PFSK-1 (cell line): ENCODE results near the gene OPN3.

Experiments
- FOXP2 ChIP-seq: optimal IDR thresholded peaks from 2 replicates; pipeline ENCODE3; 2011; ENCODE audit warnings: borderline replicate concordance, control low read depth, inconsistent platforms; ENCODE audit not compliant: insufficient read depth; ENCODE audit errors: extremely low read length, extremely low read depth
- POLR2AphosphoS5 ChIP-seq: IDR thresholded peaks from 2 replicates; pipeline ENCODE4 v1.6.1; 2012; ENCODE audit warnings: low read depth, mild to moderate bottlenecking, control low read depth, low read length, moderate library complexity
- SIN3A ChIP-seq: IDR thresholded peaks from 2 replicates; pipeline ENCODE4 v1.6.1; 2012; ENCODE audit warnings: mild to moderate bottlenecking, low read length, moderate library complexity, borderline replicate concordance; ENCODE audit not compliant: insufficient read depth
- TAF1 ChIP-seq: IDR thresholded peaks from 2 replicates; pipeline ENCODE4 v1.6.1; 2012; ENCODE audit warnings: low read length, control low read depth, borderline replicate concordance; ENCODE audit not compliant: insufficient read depth
- TF ChIP-seq, protein P1 (sequence below), 2 experiments: IDR thresholded peaks; 2 replicates each; pipeline versions ENCODE4 v1.6.1 to v1.8.0; 2011 to 2012; ENCODE audit warnings: low read depth in 2 of 2, low read length in 2 of 2, control low read depth in 1 of 2, inconsistent platforms in 1 of 2, mild to moderate bottlenecking in 1 of 2, moderate library complexity in 1 of 2; ENCODE audit not compliant: insufficient read depth in 1 of 2

Gene OPN3

DNA sequence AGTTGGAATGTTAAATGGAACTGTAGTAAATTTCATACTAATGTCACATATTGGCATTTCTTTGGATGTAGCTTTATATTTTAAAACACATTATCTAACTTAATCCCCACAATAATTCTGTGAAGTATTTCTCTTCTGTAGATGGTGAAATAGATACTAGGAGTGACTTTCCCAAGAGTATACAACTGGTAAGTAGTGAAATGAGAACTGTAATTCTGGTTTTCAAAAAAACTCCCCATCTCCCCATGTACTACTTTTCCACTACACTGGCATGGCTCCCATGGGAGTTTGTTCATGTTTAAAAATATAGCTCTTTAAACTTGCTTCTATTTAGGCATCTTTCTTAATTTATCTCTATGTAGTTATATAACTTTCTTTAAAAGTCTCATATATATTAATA lies 10.2 kb downstream of the OPN3 start:
- TF ChIP-seq, protein P1, sequence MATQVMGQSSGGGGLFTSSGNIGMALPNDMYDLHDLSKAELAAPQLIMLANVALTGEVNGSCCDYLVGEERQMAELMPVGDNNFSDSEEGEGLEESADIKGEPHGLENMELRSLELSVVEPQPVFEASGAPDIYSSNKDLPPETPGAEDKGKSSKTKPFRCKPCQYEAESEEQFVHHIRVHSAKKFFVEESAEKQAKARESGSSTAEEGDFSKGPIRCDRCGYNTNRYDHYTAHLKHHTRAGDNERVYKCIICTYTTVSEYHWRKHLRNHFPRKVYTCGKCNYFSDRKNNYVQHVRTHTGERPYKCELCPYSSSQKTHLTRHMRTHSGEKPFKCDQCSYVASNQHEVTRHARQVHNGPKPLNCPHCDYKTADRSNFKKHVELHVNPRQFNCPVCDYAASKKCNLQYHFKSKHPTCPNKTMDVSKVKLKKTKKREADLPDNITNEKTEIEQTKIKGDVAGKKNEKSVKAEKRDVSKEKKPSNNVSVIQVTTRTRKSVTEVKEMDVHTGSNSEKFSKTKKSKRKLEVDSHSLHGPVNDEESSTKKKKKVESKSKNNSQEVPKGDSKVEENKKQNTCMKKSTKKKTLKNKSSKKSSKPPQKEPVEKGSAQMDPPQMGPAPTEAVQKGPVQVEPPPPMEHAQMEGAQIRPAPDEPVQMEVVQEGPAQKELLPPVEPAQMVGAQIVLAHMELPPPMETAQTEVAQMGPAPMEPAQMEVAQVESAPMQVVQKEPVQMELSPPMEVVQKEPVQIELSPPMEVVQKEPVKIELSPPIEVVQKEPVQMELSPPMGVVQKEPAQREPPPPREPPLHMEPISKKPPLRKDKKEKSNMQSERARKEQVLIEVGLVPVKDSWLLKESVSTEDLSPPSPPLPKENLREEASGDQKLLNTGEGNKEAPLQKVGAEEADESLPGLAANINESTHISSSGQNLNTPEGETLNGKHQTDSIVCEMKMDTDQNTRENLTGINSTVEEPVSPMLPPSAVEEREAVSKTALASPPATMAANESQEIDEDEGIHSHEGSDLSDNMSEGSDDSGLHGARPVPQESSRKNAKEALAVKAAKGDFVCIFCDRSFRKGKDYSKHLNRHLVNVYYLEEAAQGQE (IDR thresholded peaks at IDR 0.05; ENCODE audit: insufficient read depth in 1 of 2, low read depth in 2 of 2, low read length in 2 of 2): no peak
- no peak for TF ChIP-seq POLR2AphosphoS5
- TF ChIP-seq SIN3A: no peak
- TF ChIP-seq FOXP2: no peak
- TF ChIP-seq TAF1: no peak

DNA sequence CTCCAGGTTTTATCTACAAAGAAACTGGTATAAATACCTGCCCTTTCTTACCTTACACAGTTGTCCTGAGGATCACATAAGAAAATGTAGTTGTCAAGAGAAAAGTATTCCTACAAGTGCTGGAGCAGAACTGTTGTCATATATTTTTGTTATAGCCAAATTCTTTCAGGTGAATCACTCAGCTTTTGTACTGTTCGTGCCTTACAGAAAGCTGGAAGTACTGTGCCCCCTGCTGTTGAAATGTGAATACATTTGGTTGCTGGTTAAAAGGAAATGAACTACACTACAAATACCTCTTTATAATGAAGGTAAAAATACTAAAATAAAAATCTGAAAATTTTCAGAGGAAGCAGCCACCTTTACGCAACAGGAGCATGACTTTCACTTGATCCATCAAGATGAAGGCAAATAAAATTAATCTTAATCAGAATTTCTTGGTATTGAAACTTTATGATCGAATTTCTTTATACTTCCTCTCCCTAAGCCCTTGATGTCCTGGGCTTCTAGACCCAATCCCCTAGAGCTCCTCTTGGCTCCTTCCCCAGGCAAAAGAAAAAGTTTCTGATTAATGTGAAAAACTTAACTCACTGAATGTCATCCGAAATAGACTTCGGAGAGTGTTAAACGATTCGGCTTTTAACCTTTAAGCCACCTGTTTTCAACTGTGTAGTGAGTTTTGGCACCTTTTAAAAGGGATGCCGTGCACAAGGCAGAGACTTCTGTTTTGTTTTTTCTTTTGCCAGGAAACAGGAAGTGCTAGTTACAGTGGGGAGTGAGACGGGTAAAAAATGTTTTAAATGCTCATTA lies 12.5 kb downstream of the OPN3 start:
- TF ChIP-seq TAF1 (no peak), FOXP2 (no peak)

DNA sequence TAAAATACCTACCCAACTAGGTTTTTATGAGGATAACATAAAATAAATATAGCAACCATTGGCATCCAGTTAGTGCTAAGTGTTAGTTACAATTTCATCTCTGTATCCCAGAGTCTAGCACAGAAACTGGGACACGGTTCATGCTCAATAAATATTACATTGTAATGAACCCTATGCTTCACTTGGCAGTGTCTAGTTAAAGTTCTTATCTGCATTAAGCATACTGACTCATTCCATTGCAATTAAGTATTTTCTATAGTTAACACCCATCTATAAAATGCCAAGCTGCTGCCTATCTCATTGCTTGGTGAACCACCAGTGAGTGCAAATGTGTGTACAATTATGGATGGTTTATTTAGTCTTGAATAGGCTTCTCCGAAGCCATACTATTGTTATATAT lies 15.2 kb downstream of the OPN3 start:
- TF ChIP-seq POLR2AphosphoS5: no peak
- no peak for TF ChIP-seq FOXP2
- no peak for TF ChIP-seq TAF1
- TF ChIP-seq, protein P1 (IDR thresholded peaks at IDR 0.05; ENCODE audit: insufficient read depth in 1 of 2, low read depth in 2 of 2, low read length in 2 of 2): no peak
- TF ChIP-seq SIN3A: no peak

DNA sequence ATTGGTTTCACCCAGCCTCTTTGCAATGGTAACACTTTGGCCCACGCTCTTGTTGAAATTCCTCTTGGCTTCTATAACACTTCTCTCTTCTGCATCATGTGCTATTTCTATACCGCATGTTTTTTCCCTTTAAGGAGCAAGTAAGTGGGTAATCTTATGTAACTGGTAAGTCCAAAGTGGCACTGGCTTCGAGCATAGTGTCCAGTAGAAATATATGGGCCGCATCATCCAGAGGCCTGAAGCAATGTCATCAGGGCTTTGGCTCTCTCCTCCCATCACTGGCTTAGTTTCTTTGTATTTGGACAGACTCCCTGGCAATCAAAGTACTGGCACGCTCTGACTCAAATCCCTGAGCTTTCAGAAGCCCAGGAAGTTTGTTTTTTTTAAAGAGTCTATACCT lies 17.5 kb downstream of the OPN3 start:
- no peak for TF ChIP-seq FOXP2
- no peak for TF ChIP-seq SIN3A
- TF ChIP-seq, protein P1 (IDR thresholded peaks at IDR 0.05; ENCODE audit: insufficient read depth in 1 of 2, low read depth in 2 of 2, low read length in 2 of 2): no peak
- no peak for TF ChIP-seq POLR2AphosphoS5
- no peak for TF ChIP-seq TAF1

DNA sequence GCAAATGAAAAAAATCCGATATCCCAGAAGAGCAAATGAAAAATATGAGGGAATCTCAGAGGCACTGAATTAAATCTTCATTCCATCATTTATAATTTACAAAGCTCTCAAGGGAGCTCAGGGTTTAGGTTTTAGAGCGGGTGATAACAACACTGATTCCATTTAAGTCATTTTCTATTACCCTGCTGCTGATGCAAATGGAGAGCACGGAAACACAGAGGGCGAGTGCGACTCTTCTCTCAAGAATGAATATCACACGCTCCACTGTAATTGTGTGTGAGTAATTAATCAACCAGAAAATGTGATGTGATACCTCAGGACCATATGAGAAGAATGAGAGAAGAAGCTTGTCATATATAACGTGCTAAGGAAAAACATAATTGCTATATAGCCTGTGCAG lies 22.7 kb downstream of the OPN3 start:
- TF ChIP-seq TAF1: no peak

DNA sequence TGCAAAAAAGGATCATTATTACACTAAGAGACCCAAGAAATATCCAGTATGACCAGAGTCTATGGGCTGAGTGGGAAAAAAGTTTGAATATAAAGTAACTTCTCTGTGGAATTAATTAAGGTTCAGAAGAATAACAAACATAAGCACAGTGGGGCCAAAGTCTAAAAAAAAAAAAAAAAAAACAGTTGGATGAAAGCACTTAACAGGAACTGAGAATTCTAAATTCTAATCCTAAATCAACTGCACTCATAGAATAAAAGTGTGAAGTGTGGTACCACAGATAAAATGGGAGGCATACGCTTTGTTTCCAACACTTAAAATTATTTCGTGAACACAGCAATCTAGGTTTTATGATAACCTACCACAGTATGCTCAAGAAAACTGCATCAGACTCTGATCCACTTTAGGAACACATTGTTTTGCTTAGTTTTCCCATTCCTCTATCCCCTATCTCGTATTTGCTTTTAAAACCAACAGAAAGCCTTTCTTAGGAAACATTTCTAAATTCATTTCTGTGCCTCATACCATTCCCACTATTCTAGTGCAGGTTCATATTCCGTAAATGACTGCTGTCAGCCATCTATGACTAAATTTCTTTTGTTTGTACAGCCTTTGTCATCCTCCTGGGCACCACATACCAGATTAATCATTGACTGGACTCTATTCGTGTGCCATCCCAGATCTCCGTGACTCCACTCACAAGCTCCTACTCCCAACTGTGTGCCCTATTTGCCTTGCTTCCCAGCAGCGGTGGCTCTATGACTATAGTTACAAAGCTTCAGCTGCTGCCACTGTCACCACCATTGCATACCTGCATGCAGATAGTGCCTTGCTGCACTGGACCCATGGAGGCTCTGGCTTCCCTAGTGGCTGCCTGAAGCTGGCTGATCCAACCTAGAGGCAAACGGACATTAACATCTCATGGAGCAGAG lies 24.9 kb downstream of the OPN3 start:
- TF ChIP-seq SIN3A (no peak), TAF1 (no peak), FOXP2 (no peak)
